Osteocyte (in vitro differentiated cells): ENCODE measurements around the gene PHACTR4. TPM values are rescaled to one million over a fixed set of nuclear protein-coding genes. Genes with fewer than 3 reads are reported as not detected.
"Not testable (repeated sequence)": the region's sequence is repeated elsewhere in the genome, so short reads cannot be mapped to it uniquely, and the experiment has no call there.

Experiments used
- DNase-seq: peaks from one replicate; pipeline ENCODE4 v3.0.0; 2021; ENCODE audit warnings: mixed read lengths; ENCODE audit not compliant: unreplicated experiment; ENCODE audit errors: extremely low spot score
- H3K27ac Mint-ChIP-seq: one replicate; pipeline ENCODE4 v1.8.0; 2021; ENCODE audit warnings: mild to moderate bottlenecking, mixed read lengths; ENCODE audit not compliant: unreplicated experiment
- H3K27me3 Mint-ChIP-seq: one replicate; pipeline ENCODE4 v1.8.0; 2021; ENCODE audit warnings: mixed read lengths; ENCODE audit not compliant: unreplicated experiment
- H3K36me3 Mint-ChIP-seq: one replicate; pipeline ENCODE4 v1.8.0; 2021; ENCODE audit warnings: mixed read lengths; ENCODE audit not compliant: unreplicated experiment
- H3K4me1 Mint-ChIP-seq: one replicate; pipeline ENCODE4 v1.8.0; 2021; ENCODE audit warnings: mixed read lengths; ENCODE audit not compliant: unreplicated experiment
- H3K4me3 Mint-ChIP-seq: one replicate; pipeline ENCODE4 v1.8.0; 2021; ENCODE audit warnings: mild to moderate bottlenecking, moderate library complexity, mixed read lengths; ENCODE audit not compliant: unreplicated experiment
- H3K9me3 Mint-ChIP-seq: one replicate; pipeline ENCODE4 v1.8.0; 2021; ENCODE audit warnings: mixed read lengths; ENCODE audit not compliant: unreplicated experiment
- total RNA-seq: library from RNA; stranded (reverse); gene quantifications from 2 replicates; pipeline ENCODE4 v1.2.1, GENCODE V29; 2021
- TF ChIP-seq, protein P1 (sequence below): fragments of 200-600 bp; sonication (generic); IDR thresholded peaks from 2 replicates; pipeline ENCODE4 v1.5.0; 2021; ENCODE audit warnings: antibody characterized with exemption, mild to moderate bottlenecking, moderate library complexity

PHACTR4 gene
- total RNA-seq, 1 donor from 2014 or later = 56.0 TPM

DNA sequence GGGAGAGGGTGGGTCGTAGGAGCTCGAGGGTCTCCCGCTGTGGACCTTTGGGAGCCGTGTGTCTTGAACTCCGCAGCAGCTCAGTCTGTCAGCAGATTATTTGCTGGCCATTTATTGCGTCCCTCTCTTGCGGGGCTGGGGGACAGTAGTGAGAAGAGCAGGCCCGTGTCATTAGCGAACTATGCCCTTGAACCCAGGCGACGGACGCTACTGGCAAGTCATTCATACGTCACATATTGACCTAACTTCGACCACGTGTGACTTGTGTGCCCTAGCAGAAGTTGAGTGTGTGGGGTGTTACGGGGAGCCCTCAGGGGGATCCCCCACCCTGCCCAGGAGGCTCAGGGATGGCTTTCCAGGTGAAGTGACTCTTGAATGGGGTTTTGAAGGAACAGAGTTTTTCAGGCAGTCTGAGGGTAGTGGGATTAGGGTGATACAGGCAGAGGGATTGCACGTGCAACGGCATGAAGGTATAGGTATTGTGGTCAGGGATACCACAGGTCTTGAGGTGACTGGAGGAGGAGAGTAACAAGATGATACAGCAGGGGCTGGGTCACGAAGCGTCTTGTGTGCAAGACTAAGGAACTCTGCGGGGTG lies 149.3 kb downstream of the PHACTR4 start:
- Mint-ChIP-seq H3K27ac (peak overlapping the region; percentile 47), H3K4me3 (peak overlapping the region; percentile 79), H3K9me3 (no peaks in the 10 kb centered on the region), H3K4me1 (peaks cover 26% of the 10 kb centered on the region), H3K36me3 (peaks cover 4% of the 10 kb centered on the region), H3K27me3 (no peaks in the 10 kb centered on the region)
- TF ChIP-seq, protein P1, sequence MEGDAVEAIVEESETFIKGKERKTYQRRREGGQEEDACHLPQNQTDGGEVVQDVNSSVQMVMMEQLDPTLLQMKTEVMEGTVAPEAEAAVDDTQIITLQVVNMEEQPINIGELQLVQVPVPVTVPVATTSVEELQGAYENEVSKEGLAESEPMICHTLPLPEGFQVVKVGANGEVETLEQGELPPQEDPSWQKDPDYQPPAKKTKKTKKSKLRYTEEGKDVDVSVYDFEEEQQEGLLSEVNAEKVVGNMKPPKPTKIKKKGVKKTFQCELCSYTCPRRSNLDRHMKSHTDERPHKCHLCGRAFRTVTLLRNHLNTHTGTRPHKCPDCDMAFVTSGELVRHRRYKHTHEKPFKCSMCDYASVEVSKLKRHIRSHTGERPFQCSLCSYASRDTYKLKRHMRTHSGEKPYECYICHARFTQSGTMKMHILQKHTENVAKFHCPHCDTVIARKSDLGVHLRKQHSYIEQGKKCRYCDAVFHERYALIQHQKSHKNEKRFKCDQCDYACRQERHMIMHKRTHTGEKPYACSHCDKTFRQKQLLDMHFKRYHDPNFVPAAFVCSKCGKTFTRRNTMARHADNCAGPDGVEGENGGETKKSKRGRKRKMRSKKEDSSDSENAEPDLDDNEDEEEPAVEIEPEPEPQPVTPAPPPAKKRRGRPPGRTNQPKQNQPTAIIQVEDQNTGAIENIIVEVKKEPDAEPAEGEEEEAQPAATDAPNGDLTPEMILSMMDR = no peak
- DNase-seq = no peak

DNA sequence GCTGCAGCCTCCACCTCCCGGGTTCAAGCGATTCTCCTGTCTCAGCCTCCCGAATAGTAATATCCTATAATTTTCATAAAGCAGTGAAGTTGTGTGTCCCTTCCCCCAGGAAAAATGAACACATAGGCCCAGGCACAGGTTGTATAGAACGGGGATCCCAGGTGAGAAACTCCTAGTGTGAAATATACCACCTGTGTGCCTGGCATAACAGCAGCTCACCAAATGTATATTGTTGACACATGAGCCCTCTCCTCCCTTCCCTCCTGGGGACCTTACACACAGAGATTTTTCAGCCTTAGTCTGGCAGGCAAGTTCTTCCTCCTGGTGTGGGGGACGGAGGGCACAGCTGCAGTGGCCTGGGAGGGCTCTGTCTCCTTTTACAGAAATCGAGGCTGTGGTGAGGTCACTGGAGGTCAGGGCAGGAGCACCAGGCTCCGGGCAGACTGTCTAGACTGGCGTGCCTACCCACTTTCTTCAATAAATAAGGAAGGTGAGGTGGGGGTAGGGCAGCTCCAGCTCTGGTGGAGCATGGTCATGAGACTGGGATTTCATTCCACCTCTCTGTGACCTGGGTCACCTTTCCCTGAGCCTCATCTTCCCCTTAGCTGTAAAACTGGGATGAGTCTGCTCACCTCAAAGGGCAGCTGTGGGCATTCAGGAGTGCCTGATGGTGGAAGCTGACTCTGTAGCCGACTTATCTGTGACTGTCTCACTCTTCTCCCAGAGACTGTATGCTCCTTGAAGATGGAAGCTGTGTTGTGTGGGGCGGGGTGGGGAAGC lies 150.6 kb downstream of the PHACTR4 start:
- H3K4me1 Mint-ChIP-seq = peaks cover 26% of the 10 kb centered on the region
- no peak overlapping the region for H3K27ac Mint-ChIP-seq
- H3K27me3 Mint-ChIP-seq = no peaks in the 10 kb centered on the region
- H3K9me3 Mint-ChIP-seq = no peaks in the 10 kb centered on the region
- no peak for DNase-seq
- H3K36me3 Mint-ChIP-seq = peaks cover 1% of the 10 kb centered on the region
- TF ChIP-seq, protein P1 = no peak
- H3K4me3 Mint-ChIP-seq = peak overlapping the region; percentile 40

DNA sequence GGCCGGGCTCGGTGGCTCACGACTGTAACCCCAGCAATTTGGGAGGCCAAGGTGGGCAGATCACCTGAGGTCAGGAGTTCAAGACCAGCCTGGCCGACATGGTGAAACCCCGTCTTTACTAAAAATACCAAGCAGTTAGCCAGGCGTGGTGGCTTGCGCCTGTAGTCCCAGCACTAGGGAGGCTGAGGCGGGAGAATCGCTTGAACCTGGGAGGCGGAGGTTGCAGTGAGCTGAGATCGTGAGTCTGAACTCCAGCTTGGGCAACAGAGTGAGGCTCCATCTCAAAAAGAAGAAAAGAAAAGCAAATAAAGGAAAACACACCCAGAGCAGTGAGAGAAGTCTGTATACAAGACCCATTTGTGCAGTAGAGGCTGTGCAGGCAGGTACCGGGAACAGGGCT lies 151.3 kb downstream of the PHACTR4 start:
- H3K4me1 Mint-ChIP-seq = peaks cover 26% of the 10 kb centered on the region
- H3K9me3 Mint-ChIP-seq, H3K27me3 Mint-ChIP-seq, DNase-seq, H3K36me3 Mint-ChIP-seq, H3K27ac Mint-ChIP-seq, H3K4me3 Mint-ChIP-seq: not testable (repeated sequence)

DNA sequence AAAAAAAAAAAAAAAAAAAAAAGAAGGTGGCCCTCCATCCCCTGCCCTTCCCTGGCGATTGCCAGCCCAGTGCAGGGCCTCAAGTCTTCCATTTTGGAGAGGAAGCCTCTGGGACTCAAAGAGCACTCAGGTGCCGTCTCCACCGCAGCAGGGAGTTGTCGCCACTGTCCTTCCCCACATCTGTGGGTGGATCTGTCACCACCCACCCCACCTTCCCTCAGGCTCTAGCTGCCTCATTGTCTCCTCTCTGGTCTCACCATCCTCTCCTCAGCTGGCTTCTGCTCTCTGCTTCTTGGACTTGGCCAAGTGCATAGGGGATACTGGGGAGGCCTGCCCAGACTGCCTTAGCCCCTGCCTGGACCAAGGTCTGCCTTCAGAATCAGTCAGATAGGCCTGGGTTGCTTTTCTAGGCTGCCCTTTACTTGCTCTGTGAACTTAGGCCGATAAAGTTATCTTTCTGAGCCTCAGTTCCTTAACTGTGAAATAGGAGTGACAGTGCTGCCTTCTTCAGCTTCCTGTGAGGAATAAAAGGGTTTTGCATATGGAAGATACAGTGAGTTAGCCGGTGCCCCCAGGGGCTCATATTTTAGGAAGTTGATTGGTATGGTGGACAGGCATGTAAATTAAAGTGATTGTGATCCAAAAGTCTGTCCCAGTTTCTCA lies 152.1 kb downstream of the PHACTR4 start:
- Mint-ChIP-seq H3K27ac (peak overlapping the region; percentile 8), H3K4me1 (peaks cover 24% of the 10 kb centered on the region), H3K27me3 (no peaks in the 10 kb centered on the region), H3K4me3 (no peak overlapping the region), H3K9me3 (no peaks in the 10 kb centered on the region), H3K36me3 (peaks cover 1% of the 10 kb centered on the region)
- TF ChIP-seq, protein P1 = no peak
- DNase-seq = no peak

DNA sequence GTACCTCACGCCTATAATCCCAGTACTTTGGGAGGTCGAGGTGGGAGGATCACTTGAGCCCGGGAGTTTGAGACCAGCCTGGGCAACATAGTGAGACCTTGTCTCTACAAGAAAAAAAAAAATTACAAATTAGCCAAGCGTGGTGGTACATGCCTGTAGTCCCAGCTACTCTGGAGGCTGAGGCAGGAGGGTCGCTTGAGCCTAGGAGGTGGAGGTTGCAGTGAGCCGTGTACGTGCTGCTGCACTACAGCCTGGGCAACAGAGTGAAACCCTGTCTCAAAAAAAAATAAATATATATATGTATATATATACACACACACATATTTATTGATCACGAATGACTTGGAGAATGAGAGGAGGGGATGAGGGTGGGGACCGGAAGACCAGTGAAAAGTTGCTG lies 153.0 kb downstream of the PHACTR4 start:
- not testable (repeated sequence) for H3K27ac Mint-ChIP-seq, H3K27me3 Mint-ChIP-seq, H3K36me3 Mint-ChIP-seq, H3K9me3 Mint-ChIP-seq, DNase-seq, H3K4me3 Mint-ChIP-seq
- H3K4me1 Mint-ChIP-seq = peaks cover 19% of the 10 kb centered on the region

DNA sequence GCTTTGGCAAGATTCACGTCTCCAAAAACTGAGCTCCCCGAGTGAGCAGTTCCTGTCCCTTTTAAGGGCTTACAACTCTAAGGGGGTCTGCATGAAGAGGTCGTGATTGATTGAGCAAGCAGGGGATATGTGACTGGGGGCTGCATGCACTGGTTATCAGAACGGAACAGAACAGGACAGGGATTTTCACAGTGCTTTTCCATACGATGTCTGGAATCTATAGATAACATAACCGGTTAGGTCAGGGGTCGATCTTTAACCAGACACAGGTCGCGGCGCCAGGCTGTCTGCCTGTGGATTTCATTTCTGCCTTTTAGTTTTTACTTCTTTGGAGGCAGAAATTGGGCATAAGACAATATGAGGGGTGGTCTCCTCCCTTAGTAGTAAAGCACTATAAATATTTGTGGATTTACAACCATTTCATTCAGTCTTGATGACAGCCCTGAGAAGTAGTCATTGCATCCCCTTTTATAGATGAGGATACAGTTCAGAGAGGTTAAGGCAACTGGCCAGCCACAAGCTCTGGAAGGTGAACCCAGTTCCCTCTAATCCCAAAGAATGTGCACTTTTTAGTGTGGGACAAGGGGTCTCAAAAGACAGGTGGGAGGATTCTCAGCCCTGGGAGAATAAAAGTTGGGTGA lies 155.6 kb downstream of the PHACTR4 start:
- H3K4me1 Mint-ChIP-seq, H3K4me3 Mint-ChIP-seq, H3K9me3 Mint-ChIP-seq, H3K36me3 Mint-ChIP-seq, H3K27ac Mint-ChIP-seq, H3K27me3 Mint-ChIP-seq, DNase-seq: not testable (repeated sequence)
